Measurements from ENCODE around the gene COX4I1.
"Not testable (repeated sequence)": the region's sequence is repeated elsewhere in the genome, so short reads cannot be mapped to it uniquely, and the experiment has no call there.

The COX4I1 gene

DNA sequence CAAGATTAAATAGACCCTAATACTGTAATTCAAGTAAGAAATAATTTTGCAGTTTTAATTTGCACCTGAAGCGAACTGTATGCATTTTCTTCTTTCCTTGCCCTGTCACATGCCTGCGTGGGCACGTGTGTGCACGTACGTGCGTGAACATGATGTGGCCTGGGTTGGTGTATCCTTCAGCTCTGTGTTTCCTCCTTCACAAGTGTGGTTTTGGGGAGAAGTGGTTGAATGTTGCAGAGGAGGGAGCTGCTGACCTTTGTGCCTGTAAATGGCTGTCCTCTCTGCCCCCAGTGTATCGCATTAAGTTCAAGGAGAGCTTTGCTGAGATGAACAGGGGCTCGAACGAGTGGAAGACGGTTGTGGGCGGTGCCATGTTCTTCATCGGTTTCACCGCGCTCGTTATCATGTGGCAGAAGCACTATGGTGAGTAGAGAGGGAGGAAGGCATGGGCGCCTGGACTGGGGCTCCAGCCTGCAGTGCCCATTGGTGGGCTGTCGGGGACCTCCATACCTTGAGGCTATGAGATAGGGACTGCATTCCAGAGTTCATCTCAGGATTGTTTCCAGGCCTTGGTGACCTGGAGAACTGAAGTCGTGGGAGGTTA lies 6.0 kb downstream of the COX4I1 start:
- DNase-seq, result no peak

DNA sequence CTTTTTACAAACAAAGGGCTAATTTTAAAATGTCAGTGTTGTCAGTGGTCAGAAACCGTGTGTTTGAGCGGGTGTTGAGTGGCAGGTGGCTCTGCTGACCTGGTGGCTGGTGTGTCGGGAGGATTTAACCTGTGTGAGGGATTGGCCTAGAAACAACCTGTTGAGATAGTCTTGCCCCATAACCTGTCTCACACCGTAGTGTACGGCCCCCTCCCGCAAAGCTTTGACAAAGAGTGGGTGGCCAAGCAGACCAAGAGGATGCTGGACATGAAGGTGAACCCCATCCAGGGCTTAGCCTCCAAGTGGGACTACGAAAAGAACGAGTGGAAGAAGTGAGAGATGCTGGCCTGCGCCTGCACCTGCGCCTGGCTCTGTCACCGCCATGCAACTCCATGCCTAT lies 7.0 kb downstream of the COX4I1 start:
- DNase-seq, result no peak

DNA sequence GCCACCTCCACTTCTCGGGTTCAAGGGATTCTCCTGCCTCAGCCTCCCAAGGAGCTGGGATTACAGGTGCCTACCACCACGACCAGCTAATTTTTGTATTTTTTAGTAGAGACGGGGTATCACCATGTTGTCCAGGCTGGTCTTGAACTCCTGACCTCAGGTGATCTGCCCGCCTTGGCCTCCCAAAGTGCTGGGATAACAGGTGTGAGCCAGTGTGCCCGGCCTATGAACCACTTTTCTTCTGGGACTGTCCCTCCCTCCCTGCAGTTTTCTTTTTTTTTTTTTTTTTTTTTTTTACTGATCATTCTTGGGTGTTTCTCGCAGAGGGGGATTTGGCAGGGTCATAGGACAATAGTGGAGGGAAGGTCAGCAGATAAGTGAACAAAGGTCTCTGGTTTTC lies 7.8 kb downstream of the COX4I1 start:
- not testable (repeated sequence) for DNase-seq

DNA sequence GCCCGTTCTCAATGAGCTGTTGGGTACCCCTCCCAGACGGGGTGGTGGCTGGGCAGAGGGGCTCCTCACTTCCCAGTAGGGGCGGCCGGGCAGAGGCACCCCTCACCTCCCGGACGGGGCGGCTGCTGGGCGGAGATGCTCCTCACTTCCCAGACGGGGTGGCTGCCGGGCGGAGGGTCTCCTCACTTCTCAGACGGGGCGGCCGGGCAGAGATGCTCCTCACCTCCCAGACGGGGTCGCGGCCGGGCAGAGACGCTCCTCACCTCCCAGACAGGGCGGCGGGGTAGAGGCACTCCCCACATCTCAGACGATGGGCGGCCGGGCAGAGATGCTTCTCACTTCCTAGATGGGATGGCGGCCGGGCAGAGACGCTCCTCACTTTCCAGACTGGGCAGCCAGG lies 8.6 kb downstream of the COX4I1 start:
- not testable (repeated sequence) for DNase-seq

DNA sequence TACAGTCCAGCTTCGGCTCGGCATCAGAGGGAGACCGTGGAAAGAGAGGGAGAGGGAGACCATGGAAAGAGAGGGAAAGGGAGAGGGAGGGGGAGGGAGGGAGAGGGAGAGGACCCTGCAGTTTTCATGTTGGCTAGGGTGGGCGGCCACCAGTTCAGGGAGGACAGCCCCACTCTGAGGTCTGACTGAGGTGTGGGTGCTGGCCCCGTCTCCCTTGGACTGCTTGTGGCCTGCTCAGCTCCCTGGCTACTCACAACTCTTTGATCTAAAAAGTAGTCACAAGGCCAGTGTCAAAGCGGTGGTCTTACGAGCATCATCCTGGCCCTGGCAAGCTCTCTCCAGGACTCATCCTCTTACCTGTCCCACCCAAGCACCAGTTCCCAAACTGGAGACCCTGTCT lies 9.4 kb downstream of the COX4I1 start:
- DNase-seq, result no peak

DNA sequence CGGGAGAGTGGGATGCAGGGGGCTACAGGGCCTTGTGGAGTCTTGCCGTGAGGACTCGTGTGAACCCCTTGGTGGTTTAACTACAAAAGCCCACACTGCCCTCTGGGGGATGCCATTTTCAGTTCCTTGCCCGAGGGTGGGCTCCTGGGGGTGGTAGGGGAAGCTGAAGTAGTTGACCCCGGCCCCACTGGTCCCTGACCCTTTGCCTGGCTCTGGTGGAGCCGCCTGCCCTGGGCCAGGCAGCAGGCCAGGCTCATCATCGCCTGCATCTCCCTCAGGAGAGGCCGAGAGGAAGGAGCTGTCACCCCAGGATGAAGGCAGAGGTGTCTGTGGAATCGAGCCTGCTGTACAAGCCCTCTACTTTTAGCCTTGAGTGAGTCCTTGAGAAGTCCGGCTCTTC lies 10.2 kb downstream of the COX4I1 start:
- DNase-seq, result no peak

DNA sequence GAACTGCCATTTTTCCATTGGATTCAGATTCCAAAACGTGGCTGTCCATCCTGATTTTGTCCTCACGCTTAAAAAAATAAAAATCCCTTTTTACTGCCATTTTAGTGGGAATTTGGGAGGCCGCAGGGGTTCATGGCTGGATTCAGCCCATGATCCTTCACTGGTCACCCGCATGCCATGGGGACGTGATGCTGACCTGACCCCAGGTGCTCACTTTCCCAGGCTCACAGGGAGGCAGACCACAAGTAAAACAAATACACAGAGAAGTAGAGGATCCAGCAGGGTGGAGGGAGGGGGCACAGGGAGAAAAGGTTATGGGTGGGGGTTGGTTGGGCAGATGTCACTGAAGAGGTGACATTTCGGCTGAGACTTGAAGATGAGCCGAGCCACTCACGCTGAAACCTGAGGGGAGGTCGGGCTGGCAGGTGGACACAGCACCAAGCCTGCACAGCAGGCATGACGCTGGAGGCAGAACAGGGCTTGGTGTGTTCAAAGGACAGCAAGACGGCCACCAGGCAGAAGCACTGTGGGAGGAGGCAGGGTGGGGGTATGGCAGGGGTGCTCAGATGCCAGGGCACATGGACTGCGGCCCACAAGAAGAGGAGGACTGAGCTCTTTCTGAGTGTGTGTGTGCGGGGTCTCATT lies 10.7 kb downstream of the COX4I1 start:
- DNase-seq, result no peak

DNA sequence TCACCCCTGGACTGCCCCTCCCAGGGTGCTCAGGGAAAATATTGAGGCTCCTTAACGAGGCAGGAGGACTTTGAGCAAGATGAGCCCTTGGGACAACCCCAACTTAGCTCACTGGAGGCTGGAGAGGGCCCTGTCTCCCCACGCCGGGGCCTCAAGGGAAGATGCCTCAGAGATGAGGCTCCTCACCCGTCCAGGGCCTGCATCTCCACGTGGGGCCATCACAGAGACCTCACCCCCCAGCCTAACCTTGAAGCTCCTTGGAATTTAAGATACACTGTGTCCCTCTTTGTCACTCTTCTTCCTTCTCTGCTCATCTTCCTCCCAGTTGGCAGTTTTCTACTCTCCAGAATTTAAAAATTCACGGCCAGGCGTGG lies 11.2 kb downstream of the COX4I1 start:
- no peak for DNase-seq

DNA sequence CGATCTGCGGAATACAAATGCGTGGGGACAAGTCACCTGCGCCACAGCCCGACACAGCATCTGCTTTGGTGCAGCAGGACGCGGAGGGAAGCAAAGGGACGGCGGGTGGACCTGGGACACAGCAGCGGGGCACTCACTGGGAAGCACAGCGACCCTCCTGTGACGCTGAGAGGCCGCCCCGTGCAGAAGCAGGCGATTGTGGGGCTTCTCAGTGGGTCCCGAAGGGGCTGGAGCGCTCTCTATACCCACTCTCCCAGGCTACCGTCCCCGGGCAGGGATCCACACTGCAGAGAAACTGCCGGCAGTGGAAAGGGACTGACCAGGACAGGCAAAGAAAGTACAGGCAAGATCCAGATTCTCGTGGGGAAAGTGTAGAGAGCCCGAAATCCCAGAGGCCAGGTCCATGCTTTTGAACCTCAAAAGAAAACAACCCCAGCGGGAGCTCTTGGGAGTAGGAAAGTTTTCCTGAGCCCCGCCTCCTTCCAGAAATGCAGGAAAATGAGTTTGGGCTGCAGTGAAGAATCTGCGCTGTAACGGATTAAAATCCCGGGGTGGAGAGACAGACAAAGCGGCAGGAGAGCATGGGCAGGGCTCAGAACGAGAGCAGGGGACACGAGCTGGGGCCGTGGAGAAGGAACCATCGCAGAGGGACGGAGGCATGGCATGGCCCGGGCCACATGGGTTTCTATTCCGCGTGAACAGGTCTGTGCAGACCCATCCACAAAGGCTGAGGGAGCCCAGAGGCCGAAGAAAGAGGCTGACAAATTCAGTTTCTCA lies 12.7 kb downstream of the COX4I1 start:
- no peak for DNase-seq

DNA sequence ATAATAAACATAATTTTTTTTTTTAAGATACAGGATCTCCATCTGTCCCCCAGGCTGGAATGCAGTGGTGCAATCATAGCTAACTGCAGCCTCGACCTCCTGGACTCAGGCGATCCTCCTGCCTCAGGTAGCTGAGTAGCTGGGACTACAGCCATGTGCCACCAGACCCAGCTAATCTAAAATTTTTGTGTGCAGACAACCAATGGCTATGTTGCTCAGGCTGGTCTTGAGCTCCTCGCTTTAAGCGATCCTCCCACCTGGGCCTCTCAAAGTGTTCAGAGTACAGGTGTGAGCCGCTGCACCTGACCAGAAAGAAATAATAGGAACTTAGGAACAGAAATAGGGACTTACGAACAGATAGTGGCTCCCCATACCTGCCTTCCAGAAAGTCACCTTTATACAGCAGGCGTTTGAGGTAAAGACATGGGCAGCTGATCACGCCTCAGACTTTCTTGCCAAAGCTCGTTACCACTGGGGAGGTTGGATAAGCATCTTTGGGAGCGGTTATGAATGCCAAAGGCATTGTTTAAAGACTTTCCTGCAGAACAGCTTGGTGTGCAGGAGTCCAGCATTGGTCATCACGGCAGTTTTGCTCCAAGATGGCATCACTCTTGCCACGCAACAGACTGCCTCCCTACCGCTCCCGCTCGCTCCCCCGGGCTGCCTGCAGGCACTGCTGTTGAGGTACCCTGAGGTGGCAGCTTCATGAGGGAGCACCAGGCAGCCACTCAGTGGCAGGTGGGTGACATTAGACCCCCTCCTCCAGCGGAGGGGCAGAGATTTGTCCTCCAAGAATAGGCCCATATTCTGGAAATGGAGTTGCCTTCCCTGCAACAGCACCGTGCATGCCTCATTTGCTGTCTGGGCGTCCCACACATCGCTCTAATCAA lies 13.6 kb downstream of the COX4I1 start:
- no peak for DNase-seq

DNA sequence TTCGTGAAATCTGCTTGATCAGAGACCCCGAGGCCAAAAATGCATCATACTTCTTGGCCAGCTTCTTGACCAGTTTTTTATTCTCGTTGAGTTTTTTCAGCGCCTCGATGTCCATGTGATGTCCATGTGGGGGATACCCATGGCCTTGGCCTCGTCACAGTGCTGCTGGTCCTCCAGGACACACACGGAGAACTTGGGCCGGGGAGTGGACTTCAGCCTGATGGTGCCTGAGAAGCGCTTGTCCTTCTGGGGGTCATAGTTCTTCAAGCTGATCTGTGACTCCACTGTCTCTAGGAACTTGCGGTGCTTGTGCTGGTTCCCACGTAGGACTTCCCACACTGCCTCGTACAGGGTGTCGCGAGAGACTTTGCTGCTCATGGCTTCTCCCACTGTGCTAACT lies 16.7 kb downstream of the COX4I1 start:
- no peak for DNase-seq

DNA sequence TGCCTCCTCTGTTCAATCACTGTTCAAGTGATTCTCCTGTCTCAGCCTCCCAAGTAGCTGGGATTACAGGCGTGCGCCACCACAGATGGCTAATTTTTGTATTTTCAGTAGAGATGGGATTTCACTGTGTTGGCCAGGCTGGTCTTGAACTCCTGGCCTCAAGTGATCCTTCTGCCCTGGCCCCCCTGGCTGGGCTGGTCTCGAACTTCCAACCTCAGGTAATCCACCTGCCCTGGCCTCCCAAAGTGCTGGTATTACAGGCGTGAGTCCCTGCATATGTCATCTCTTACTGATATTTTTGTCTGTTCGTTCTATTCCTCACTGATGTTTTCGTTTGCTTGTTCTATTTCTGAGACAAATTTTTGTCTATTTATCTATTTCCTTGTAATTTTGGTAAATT lies 17.7 kb downstream of the COX4I1 start:
- DNase-seq, result not testable (repeated sequence)

DNA sequence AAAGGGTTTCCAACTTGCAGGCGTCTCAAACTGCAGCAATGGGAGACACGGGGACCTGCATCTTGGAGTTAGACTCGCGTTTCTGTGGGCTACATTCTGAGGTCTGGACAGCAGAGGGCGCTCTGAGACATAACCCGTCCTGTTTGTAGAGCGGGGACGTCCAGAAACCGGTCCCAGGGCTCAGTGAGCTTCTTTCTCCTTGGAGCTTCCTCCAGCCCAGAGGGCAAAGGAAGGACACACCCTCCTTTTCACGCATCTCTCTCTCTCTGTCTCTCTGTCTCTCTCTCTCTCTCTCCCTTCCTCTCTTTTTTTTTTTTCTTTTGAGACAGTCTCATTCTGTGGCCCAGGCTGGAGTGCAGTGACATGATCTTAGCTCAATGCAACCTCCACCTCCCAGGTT lies 19.8 kb downstream of the COX4I1 start:
- DNase-seq, result no peak

DNA sequence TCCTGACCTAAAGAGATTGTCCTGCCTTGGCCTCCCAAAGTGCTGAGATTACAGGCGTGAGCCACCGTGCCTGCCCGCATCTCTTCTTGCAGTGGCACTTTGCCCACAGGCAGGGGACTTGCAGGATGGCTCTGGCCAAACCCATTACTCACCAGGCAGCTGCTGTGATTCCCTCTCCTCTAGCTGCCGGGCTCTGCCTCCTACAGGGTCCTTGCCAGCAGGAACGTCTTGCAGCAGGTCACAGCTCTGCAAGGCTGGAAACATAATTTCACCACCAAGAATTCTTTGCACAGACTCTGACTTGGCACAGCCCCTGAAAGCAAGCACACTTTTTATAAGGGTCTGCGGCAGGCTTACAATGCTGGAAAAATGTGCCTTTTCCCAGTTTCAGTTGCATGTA lies 20.3 kb downstream of the COX4I1 start:
- no peak for DNase-seq

DNA sequence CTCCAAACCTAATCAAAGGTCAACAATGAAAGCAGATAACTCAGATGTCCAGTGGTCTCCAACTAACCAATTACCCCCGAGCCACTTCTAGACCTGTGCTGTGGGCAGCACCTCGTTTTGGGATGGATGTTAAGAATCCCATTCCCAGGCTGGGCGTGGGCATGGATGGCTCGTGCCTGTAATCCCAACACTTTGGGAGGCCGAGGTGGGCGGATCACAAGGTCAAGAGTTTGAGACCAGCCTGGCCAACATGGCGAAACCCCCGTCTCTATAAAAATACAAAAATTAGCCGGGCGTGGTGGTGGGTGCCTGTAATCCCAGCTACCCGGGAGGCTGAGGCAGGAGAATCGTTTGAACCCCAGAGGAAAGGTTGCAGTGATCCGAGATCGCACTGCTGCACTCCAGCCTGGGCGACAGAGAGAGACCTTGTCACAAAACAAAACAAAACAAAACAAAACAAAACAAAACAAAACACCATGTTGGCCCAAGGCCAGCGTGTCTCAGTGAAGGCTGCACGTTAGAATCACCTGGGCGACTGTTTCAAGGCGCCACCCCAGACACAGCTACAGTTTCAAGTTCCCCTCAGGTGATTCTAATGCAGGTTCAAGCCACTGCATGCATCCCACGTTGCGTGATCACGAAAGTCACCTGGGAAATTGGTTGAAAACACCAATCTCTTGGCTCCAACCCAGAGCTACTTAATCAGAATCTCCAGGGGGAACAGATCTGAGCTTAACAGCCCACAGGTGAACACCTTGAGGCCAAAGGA lies 21.3 kb downstream of the COX4I1 start:
- no peak for DNase-seq

DNA sequence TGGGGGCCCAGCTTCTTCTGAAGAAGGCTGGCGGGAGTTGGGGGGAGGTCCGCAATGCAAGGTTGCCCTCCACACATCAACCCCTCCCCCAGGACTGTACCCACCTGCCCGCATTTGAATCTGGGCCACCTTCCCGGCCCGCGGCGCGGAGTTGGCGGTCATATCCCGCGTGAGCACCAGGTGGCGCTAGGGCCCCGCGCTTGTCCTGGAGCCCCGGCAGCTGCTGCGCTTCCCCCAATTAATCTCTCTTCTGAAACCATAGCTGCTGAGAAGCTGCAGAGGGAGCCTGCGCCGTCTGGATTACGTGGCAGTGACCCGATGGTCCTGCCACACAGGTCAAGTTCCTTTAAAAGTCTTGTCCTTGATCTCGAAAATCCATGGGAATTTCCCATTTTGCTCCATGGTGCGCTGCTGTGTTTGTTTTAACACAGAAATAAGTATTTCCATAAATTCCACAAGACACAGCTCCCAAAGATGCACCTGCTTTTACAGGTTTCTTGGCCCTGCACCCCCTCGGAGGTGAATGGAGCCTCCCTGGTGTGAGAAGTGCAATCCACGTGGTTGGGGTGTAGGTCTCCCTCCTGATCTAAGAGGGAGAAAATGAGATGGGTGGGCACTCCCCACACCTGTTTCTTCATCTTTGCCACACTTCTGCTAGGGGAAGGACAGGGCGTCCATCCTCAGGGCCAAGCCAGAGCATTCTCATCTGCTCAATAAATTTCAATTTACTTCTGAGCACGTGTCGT lies 22.1 kb downstream of the COX4I1 start:
- DNase-seq, result no peak

DNA sequence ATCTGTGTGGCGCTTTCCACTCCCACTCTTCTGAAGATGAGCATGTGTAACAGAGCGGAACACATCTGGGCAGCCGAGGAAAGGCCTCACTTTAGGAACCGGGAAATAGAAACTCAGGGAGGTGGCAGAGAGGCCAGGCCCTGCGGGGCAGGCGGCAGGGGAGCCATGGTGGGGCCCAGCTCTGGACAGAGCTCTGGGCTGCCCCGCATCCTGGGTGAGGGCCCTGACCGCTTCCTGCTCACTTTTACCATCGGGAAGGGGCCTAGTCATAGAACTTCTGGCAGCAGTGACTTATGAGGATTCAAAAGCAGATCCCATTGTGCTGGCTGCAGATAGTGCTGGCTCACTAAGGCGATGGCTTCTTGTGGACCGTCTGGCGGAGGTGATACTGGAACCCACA lies 22.6 kb downstream of the COX4I1 start:
- DNase-seq, result no peak

DNA sequence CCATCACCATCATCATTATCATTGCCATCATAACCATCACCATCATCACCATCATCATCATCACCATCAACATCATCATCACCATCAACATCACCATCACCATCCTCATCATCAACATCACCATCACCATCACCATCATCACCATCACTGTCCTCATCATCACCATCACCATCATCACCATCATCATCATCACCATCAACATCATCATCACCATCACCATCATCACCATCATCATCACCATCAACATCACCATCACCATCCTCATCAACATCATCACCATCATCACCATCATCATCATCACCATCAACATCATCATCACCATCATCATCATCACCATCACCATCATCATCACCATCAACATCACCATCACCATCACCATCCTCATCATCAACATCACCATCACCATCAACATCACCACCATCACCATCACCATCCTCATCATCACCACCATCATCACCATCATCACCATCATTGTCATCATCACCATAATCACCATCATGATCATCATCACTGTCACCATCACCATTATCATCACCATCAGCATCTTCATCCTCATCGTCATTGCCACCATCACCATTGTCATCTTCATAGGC lies 23.9 kb downstream of the COX4I1 start:
- DNase-seq, result no peak

DNA sequence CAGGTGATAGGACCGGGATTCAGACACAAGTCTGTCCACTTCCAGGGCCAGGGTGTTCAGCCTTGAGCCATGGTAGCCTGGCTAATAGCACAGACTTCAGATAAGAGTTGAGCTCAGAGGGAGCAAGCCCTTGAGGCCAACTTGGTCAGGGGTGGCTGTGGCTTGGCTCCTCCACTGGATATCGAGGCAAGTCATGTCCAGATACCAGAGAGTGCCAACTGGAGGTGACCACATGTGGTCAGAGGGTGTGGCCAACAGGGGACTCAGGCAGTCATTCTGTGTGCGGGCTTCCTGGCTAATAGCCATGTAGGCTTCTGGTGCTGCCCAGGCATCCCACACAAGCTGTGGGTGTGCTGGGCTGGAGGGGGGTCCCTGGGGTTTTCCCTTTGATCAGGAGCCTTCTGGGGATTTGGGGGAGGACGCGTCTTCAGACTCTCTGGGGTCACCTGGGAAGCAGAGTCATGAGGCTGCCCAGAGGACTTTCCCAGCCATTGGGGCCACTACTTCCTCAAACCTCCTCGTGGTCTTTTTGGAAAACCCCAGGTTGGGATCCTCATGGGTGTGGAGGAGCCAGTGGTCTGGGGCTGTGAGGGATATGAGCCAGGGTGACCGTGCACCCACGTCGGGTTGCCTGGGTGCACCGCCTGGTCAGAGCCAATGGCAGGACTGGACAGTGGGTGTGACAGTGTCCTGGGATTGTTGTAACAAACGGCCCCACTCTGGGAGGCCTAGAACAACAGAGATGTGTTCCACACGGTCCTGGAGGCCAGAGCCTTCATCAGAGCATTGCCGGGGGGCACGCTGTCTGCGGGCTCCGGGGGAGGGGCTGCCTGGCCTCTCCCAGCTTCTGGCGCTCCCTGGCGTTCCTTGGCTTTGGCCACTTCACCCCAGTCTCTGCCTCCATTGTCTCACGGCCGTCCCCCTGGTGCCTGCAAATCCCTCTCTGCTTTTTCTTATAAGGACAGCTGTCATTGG lies 25.0 kb downstream of the COX4I1 start:
- DNase-seq, result no peak

DNA sequence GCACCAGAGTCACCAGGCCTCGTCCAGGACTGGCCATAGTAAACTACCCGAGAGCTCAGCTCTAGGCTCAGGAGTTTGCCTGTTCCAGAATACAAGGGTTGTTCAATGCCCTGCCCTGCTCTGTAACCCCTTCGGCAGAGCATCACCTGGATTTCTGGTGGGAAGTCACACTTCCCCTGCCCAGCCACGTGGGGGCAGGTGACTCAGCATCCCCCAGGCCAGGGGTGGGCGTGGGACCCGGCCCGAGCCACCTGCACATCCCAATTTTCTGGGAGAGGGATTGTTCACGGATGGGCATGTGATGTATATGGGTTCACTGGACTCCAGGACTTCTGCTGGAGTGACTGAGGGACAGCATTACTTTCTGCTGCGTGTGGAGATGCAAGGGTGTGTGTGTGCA lies 25.8 kb downstream of the COX4I1 start:
- no peak for DNase-seq

Measured in NCI-H774 (cell line).